ENCODE measurements around the gene CPNE2.

DNA sequence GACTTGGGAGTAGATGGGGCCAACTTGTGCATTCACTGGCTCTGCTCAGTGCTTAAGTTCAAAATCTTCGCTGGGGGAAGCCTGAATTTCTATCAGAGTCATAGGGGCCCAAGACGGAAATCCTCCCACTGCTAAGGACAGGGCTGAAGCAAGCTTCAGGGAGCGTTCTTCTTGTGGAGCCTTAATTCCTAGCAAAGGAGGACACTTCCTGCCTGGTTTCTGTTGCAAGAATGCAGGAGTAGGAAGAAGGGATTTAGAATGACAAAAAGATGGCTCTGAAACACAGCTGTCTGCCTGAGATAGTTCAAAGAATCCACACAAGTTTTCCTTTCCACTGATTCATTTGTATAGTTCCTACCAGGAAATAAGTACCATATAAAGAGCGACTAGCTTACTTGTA lies 67.1 kb downstream of the CPNE2 start:
- TF ChIP-seq, protein P1, sequence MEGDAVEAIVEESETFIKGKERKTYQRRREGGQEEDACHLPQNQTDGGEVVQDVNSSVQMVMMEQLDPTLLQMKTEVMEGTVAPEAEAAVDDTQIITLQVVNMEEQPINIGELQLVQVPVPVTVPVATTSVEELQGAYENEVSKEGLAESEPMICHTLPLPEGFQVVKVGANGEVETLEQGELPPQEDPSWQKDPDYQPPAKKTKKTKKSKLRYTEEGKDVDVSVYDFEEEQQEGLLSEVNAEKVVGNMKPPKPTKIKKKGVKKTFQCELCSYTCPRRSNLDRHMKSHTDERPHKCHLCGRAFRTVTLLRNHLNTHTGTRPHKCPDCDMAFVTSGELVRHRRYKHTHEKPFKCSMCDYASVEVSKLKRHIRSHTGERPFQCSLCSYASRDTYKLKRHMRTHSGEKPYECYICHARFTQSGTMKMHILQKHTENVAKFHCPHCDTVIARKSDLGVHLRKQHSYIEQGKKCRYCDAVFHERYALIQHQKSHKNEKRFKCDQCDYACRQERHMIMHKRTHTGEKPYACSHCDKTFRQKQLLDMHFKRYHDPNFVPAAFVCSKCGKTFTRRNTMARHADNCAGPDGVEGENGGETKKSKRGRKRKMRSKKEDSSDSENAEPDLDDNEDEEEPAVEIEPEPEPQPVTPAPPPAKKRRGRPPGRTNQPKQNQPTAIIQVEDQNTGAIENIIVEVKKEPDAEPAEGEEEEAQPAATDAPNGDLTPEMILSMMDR (IDR thresholded peaks at IDR 0.05; ENCODE audit: control extremely low read depth in 1 of 3, insufficient read depth in 1 of 3, low read depth in 1 of 3, low read length in 3 of 3): no peak
- TF ChIP-seq, protein P2, sequence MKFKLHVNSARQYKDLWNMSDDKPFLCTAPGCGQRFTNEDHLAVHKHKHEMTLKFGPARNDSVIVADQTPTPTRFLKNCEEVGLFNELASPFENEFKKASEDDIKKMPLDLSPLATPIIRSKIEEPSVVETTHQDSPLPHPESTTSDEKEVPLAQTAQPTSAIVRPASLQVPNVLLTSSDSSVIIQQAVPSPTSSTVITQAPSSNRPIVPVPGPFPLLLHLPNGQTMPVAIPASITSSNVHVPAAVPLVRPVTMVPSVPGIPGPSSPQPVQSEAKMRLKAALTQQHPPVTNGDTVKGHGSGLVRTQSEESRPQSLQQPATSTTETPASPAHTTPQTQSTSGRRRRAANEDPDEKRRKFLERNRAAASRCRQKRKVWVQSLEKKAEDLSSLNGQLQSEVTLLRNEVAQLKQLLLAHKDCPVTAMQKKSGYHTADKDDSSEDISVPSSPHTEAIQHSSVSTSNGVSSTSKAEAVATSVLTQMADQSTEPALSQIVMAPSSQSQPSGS (IDR thresholded peaks at IDR 0.05; ENCODE audit: low read length): no peak
- no peak for TF ChIP-seq EP300 (IDR thresholded peaks at IDR 0.05; ENCODE audit: borderline replicate concordance in 1 of 2, low read depth in 2 of 2, low read length in 2 of 2)
- no peak for TF ChIP-seq ZNF274 (IDR thresholded peaks at IDR 0.05; ENCODE audit: borderline replicate concordance, extremely low read depth, low read length)
- no peak for TF ChIP-seq POLR2A (IDR thresholded peaks at IDR 0.05; ENCODE audit: control extremely low read depth in 1 of 2, low read depth in 2 of 2, low read length in 2 of 2)
- TF ChIP-seq POLR2AphosphoS5 (IDR thresholded peaks at IDR 0.05; ENCODE audit: low read depth, low read length): no peak
- TF ChIP-seq CREB1 (IDR thresholded peaks at IDR 0.05): no peak
- TF ChIP-seq EZH2 (IDR thresholded peaks at IDR 0.05; ENCODE audit: low read depth, low read length, severe bottlenecking): no peak
- TF ChIP-seq, protein P3, sequence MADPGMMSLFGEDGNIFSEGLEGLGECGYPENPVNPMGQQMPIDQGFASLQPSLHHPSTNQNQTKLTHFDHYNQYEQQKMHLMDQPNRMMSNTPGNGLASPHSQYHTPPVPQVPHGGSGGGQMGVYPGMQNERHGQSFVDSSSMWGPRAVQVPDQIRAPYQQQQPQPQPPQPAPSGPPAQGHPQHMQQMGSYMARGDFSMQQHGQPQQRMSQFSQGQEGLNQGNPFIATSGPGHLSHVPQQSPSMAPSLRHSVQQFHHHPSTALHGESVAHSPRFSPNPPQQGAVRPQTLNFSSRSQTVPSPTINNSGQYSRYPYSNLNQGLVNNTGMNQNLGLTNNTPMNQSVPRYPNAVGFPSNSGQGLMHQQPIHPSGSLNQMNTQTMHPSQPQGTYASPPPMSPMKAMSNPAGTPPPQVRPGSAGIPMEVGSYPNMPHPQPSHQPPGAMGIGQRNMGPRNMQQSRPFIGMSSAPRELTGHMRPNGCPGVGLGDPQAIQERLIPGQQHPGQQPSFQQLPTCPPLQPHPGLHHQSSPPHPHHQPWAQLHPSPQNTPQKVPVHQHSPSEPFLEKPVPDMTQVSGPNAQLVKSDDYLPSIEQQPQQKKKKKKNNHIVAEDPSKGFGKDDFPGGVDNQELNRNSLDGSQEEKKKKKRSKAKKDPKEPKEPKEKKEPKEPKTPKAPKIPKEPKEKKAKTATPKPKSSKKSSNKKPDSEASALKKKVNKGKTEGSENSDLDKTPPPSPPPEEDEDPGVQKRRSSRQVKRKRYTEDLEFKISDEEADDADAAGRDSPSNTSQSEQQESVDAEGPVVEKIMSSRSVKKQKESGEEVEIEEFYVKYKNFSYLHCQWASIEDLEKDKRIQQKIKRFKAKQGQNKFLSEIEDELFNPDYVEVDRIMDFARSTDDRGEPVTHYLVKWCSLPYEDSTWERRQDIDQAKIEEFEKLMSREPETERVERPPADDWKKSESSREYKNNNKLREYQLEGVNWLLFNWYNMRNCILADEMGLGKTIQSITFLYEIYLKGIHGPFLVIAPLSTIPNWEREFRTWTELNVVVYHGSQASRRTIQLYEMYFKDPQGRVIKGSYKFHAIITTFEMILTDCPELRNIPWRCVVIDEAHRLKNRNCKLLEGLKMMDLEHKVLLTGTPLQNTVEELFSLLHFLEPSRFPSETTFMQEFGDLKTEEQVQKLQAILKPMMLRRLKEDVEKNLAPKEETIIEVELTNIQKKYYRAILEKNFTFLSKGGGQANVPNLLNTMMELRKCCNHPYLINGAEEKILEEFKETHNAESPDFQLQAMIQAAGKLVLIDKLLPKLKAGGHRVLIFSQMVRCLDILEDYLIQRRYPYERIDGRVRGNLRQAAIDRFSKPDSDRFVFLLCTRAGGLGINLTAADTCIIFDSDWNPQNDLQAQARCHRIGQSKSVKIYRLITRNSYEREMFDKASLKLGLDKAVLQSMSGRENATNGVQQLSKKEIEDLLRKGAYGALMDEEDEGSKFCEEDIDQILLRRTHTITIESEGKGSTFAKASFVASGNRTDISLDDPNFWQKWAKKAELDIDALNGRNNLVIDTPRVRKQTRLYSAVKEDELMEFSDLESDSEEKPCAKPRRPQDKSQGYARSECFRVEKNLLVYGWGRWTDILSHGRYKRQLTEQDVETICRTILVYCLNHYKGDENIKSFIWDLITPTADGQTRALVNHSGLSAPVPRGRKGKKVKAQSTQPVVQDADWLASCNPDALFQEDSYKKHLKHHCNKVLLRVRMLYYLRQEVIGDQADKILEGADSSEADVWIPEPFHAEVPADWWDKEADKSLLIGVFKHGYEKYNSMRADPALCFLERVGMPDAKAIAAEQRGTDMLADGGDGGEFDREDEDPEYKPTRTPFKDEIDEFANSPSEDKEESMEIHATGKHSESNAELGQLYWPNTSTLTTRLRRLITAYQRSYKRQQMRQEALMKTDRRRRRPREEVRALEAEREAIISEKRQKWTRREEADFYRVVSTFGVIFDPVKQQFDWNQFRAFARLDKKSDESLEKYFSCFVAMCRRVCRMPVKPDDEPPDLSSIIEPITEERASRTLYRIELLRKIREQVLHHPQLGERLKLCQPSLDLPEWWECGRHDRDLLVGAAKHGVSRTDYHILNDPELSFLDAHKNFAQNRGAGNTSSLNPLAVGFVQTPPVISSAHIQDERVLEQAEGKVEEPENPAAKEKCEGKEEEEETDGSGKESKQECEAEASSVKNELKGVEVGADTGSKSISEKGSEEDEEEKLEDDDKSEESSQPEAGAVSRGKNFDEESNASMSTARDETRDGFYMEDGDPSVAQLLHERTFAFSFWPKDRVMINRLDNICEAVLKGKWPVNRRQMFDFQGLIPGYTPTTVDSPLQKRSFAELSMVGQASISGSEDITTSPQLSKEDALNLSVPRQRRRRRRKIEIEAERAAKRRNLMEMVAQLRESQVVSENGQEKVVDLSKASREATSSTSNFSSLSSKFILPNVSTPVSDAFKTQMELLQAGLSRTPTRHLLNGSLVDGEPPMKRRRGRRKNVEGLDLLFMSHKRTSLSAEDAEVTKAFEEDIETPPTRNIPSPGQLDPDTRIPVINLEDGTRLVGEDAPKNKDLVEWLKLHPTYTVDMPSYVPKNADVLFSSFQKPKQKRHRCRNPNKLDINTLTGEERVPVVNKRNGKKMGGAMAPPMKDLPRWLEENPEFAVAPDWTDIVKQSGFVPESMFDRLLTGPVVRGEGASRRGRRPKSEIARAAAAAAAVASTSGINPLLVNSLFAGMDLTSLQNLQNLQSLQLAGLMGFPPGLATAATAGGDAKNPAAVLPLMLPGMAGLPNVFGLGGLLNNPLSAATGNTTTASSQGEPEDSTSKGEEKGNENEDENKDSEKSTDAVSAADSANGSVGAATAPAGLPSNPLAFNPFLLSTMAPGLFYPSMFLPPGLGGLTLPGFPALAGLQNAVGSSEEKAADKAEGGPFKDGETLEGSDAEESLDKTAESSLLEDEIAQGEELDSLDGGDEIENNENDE (IDR thresholded peaks at IDR 0.05; ENCODE audit: insufficient replicate concordance, low read length): no peak
- TF ChIP-seq ASH2L (IDR thresholded peaks at IDR 0.05; ENCODE audit: low read length): no peak
- TF ChIP-seq TAF1 (IDR thresholded peaks at IDR 0.05; ENCODE audit: low read depth, low read length): no peak
- no peak for TF ChIP-seq NANOG (IDR thresholded peaks at IDR 0.05; ENCODE audit: insufficient read depth, low read depth, low read length, poor library complexity, severe bottlenecking)
